Stimulated activated CD8-positive, alpha-beta memory T cell treated with anti-CD3 and anti-CD28 coated beads, Interleukin-7, amount 100 ng/mL, for 4 hours (primary cell): ENCODE data around the gene SP2.

Experiments
- DNase-seq, 2 donors: peaks; one replicate each; pipeline ENCODE4 v3.0.0-alpha.2; 2020; ENCODE audit warnings: low read depth in 2 of 2

SP2 gene

GRCh38 chr17:47870056-47870455 is 26.0 kb upstream of the SP2 start:
- DNase-seq, result no peak

GRCh38 chr17:47871048-47871447 is 25.0 kb upstream of the SP2 start:
- DNase-seq, result no peak

- DNase-seq, result no peak
Observed at GRCh38 chr17:47872019-47872650, 23.9 kb upstream of the SP2 start.

DNA sequence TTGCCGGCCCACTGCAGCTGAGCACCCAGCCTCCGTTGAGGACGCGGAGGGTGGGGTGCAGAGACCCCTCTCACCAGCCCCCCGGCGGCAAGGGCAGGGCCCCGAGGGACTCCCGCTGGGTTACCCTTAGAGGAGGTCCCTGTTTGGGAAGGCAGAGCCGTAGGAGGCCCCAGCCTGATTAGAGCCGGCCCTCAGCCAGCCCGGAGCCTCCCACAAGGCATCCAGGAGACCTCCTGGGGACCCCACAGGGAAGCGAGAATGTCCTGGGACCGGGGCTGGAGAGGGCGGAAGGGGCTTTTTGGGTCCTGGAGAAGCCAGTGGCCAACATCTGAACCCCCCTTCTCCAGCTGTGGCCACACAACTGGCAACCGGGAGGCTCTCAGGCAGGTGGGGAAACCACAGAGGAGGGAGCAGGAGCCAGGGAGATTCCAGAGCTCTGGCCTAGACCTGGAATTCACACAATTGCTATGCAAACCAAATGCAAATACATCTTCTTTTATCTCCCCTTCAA is 23.3 kb upstream of the SP2 start:
- no peak for DNase-seq

GRCh38 chr17:47873200-47874090 is 22.6 kb upstream of the SP2 start:
- no peak for DNase-seq

DNA sequence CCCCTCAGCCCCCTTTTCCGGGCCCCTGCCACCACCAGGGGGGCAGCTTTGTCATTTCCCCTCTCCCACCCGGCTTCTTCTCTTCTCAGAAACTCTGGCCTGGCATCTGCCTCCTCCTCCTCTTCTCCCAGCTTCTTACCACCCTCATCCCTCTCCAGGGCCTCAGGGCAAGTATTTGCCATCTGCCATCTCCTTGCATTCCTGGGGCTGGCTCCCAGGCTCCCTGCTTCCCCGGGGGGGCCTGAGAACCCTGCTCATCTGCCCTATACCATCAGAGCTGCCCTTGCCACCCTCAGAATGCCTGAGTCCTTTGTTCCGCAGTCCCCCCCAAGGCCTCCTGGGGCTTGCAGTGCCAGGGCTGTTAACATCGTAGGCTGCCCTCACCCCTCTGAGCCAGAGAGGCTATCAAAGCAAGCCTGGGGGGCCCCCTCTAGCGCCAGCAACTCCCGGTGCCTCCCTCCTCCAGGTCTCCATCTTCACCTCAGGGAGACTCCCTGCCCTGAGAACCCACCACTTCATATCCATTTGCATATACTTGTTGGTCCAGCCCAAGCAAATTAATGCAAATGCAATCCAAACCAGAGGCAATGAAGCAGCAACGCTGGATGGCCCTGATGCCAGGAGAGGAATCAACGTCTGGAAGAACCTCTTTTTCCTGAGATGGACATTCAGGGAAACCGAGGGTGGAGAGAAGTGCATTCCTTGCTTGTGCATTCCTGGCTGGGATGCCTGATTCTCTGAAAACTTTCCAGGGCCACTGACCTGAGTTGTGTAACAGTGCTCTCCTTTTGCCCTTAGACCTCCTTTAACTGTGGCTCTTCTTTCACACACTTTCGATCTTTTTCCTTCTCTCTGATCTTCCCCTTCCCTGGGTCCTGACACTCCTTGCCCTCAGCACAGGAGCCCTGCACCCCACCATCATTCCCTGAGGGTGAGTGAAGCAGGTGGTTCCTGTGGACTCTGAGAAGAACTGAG is 20.7 kb upstream of the SP2 start:
- DNase-seq, result no peak

DNA sequence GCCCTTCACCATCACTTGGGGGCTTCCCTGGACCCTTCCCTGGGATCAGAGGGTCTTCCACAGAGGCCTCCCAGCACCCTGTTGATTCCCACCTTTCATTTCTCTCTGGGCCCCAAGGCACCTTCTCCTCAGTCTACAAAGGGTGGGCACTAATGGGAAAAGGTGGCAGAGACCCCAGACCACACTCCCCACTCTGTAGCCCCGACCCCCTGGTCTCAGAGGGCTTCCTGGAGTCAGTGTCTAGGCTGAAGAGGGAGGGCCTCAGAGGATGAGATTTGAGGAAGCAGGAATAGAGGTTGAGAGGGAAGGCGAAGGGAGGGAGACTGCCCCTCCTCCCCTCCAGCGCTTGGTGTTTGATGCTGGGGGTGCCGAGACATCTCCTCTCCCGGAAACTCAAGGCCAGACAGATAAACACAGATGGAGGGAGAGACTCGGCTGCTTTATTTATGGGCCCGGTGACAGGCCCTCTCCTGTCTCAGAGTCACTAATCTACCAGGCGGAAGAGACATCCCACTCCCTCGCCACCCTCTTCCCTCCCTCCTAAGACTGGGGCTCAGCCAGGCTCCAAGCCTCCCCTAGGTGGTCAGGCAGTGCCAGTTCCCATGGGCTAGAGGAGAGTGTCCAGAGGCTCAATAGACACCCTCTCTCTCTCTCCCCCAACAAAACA is 18.5 kb upstream of the SP2 start:
- no peak for DNase-seq

DNA sequence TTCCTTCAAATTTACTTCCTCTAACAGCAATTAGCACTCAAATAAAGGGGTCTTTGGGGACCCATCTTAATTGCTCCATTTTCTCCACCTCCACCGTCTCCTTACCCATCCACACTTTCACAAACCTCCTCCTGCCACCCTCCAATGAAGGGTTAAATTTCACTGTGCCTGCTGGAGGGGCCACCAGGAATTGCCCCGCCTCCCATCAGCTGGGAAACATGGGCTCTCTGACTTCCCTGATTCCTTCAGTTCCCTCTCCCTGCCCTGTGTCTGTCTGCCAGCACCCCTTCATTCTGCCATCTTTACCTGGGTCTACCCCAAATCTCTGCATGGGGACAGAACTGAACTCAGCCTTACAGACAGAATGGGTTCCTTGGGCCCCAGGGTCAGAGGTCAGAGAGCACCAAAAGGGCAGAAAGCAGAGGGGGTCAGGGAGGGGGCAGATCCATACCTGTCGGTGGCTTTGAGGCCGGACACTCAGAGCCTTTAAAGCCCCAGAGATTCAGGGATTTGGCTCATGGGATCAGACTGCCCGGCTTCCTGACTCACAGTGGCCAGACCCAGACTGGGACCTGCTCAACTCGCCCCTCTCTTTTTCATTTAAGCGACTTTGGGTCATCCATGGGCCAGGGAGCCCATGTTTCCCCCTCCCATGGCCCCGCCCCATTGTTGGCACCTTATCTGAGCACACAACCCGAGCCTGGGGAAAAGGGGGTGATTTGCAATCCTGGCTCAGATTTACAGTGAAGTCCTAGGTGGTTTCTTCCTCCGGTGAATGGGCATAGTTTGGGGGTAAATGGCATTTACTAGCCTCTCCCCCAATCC is 17.6 kb upstream of the SP2 start:
- no peak for DNase-seq

GRCh38 chr17:47879028-47879585 is 16.9 kb upstream of the SP2 start:
- no peak for DNase-seq

DNA sequence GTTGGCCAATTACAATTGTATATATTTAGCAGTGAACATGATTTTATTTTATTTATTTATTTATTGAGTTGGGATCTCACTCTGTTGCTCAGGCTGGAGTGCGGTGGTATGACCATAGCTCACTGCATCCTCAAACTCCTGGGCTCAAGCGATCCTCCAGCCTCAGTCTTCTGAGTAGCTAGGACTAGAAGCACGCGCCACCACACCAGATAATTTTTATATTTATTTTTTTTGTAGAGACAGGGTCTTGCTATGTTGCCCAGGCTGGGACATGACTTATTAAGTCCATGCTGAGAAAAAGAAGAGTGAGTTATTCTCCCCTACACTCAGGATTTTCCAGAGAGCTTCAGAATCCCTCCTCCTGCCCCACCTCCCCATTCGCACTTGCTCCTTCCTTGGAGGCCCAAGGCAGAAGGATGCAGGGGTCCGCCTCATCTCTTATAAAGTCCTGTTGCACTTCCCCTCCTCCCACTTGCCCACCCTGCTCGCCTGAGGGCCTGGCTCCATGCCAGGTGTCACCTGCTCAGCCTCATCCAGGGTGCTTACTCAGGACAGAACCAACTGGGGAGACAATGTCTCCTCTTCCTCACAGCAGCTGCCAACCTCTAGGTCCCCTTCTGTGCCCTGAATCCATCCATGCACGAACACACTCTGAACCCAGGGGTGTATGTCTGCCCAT is 16.1 kb upstream of the SP2 start:
- DNase-seq, result no peak

DNA sequence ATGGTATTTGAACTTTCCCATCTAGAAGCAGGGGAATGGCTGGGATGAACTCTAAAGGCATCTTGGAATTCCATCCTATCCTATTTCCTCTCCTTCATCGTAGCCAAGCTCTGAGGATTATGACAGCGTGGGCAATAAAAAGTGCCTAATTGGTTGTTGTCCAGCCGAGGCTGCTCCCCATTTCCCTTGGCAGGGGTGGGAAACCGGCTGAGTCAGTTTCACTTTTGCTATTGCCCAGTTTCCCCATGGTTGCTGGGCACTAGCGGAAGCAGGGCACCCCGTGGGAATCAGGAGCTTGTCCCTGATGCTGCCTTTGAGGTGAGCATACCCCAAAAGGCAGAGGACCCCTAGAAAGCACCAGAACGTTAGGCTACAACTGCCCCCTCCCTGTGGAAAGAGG is 13.8 kb upstream of the SP2 start:
- DNase-seq, result no peak

GRCh38 chr17:47882695-47883588 is 13.1 kb upstream of the SP2 start:
- no peak for DNase-seq

GRCh38 chr17:47883589-47884426 is 12.2 kb upstream of the SP2 start:
- no peak for DNase-seq

DNA sequence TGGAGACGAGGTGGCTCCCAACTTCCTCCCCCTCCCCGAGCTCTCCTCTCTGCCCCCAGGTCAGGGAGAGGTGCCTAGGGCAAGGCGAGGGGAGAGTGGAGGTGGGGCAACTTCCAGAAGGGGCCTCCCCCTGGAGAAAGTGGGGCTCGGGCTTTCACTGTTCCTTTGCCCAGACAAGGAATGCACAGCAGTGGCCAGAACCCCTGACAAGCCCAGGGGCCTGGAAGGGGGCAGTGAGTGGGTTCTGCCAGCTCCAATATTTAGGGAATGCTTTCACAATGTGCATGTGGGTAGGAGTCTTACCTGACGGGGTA is 11.7 kb upstream of the SP2 start:
- DNase-seq, result no peak

DNA sequence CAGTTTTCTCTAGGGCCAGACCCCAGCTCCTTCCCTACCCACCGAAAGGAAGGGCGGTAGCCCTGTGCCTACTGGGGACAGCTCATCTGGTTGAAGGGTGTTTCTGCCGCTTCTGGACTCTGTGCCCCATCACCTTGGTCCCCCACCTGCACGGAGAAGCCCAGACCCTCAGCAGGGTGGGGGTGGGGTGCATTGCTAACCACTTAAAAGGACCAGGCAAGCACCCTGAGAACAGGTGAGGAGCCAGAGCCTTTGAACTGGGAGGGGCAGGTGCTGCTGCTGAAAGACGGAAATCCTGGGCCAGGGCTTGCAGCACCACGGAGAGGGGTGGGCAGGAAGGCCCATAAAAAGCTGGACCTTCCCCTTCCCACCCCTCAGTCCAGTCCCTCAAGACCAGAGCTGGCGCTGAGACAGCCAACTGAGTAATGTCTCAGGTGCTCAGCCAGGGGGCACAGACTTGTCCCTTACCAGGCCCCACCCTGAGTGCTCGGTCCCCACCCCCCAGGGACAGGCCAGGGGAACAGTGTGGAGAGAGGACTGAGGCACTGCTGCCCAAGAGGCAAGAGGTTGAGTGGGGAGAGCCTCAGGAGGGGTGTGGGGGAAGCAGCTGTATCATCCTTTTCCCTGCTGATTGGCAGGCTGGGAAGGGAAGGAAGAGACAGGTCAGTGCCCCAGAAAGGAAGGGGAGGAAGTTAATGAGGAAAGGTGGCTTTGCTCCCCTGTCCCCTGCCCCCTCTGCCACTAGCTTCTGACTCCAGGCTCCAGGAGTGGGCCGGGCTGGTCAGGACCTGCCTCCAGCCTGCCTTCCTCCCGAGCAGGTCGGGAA is 10.9 kb upstream of the SP2 start:
- DNase-seq, result no peak

- no peak for DNase-seq
Observed at GRCh38 chr17:47888293-47888692, 7.7 kb upstream of the SP2 start.
